Neural cell (in vitro differentiated cells): Measurements from ENCODE around the gene RSAD1.

Experiments
- CTCF ChIP-seq: fragments of 450-650 bp; IDR thresholded peaks from 2 replicates; pipeline ENCODE4 v1.5.1; 2014; ENCODE audit warnings: antibody characterized with exemption, mild to moderate bottlenecking, moderate library complexity; ENCODE audit not compliant: poor library complexity, severe bottlenecking
- EZH2 ChIP-seq: fragments of 200-600, 300-800 bp; shearing (Covaris generic), sonication (generic); IDR thresholded peaks from 2 replicates; pipeline ENCODE4 v1.6.1; 2014; ENCODE audit warnings: antibody characterized with exemption, low read length, borderline replicate concordance, mild to moderate bottlenecking; ENCODE audit not compliant: insufficient read depth, poor library complexity, severe bottlenecking
- POLR2AphosphoS5 ChIP-seq: IDR thresholded peaks from 2 replicates; pipeline ENCODE4 v1.6.1; 2012
- TF ChIP-seq, protein P1 (sequence below): IDR thresholded peaks from 2 replicates; pipeline ENCODE4 v1.6.1; 2012; ENCODE audit warnings: borderline replicate concordance

- TF ChIP-seq CTCF = no peak
- TF ChIP-seq, protein P1, sequence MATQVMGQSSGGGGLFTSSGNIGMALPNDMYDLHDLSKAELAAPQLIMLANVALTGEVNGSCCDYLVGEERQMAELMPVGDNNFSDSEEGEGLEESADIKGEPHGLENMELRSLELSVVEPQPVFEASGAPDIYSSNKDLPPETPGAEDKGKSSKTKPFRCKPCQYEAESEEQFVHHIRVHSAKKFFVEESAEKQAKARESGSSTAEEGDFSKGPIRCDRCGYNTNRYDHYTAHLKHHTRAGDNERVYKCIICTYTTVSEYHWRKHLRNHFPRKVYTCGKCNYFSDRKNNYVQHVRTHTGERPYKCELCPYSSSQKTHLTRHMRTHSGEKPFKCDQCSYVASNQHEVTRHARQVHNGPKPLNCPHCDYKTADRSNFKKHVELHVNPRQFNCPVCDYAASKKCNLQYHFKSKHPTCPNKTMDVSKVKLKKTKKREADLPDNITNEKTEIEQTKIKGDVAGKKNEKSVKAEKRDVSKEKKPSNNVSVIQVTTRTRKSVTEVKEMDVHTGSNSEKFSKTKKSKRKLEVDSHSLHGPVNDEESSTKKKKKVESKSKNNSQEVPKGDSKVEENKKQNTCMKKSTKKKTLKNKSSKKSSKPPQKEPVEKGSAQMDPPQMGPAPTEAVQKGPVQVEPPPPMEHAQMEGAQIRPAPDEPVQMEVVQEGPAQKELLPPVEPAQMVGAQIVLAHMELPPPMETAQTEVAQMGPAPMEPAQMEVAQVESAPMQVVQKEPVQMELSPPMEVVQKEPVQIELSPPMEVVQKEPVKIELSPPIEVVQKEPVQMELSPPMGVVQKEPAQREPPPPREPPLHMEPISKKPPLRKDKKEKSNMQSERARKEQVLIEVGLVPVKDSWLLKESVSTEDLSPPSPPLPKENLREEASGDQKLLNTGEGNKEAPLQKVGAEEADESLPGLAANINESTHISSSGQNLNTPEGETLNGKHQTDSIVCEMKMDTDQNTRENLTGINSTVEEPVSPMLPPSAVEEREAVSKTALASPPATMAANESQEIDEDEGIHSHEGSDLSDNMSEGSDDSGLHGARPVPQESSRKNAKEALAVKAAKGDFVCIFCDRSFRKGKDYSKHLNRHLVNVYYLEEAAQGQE = no peak
- TF ChIP-seq POLR2AphosphoS5 = no peak
- TF ChIP-seq EZH2 = no peak
These were observed 42.9 kb downstream of the RSAD1 start for GRCh38 chr17:50521514-50521913.
